HCT116 (cell line): Measurements from ENCODE around the gene FOXP1.

Experiments used
- ATF3 ChIP-seq: IDR thresholded peaks from 2 replicates; pipeline ENCODE4 v1.6.1; 2012
- CBX3 ChIP-seq: IDR thresholded peaks from 2 replicates; pipeline ENCODE4 v1.6.1; 2012; ENCODE audit warnings: low read depth
- CEBPB ChIP-seq: IDR thresholded peaks from 2 replicates; pipeline ENCODE4 v1.6.1; 2012; ENCODE audit warnings: low read depth
- CTCF ChIP-seq, 3 experiments: fragments of 200-600 bp in 1 of 3; sonication (generic) in 1 of 3; IDR thresholded peaks in 2 of 3; conservative IDR thresholded peaks in 1 of 3; 2 replicates each; pipeline ENCODE4 v1.5.1; 2012 to 2017; ENCODE audit warnings: low read depth in 2 of 3, low read length in 2 of 3, antibody characterized with exemption in 1 of 3, borderline replicate concordance in 1 of 3, control low read depth in 1 of 3, mild to moderate bottlenecking in 1 of 3, mixed read lengths in 1 of 3, mixed run types in 1 of 3, moderate library complexity in 1 of 3; ENCODE audit not compliant: insufficient read depth in 1 of 3
- EZH2 ChIP-seq: fragments of 200-600 bp; sonication (generic); IDR thresholded peaks from 2 replicates; pipeline ENCODE4 v1.6.1; 2017; ENCODE audit warnings: antibody characterized with exemption, mixed run types
- EZH2phosphoT487 ChIP-seq: fragments of 200-600 bp; IDR thresholded peaks from 2 replicates; pipeline ENCODE4 v1.6.1; 2018; ENCODE audit warnings: antibody characterized with exemption, borderline replicate concordance
- FOSL1 ChIP-seq: IDR thresholded peaks from 2 replicates; pipeline ENCODE4 v1.6.1; 2012; ENCODE audit warnings: low read depth
- JUND ChIP-seq: IDR thresholded peaks from 2 replicates; pipeline ENCODE4 v1.6.1; 2012
- MAX ChIP-seq: IDR thresholded peaks from 2 replicates; pipeline ENCODE4 v1.6.1; 2012
- POLR2A ChIP-seq: IDR thresholded peaks from 2 replicates; pipeline ENCODE4 v1.7.0; 2011; ENCODE audit warnings: borderline replicate concordance; ENCODE audit not compliant: insufficient read depth, insufficient read length; ENCODE audit errors: extremely low read depth
- POLR2AphosphoS5 ChIP-seq: IDR thresholded peaks from 2 replicates; pipeline ENCODE4 v1.6.1; 2011; ENCODE audit warnings: mild to moderate bottlenecking, low read depth, low read length, moderate library complexity
- REST ChIP-seq: IDR thresholded peaks from 2 replicates; pipeline ENCODE4 v1.6.1; 2012; ENCODE audit warnings: low read depth
- SP1 ChIP-seq: IDR thresholded peaks from 2 replicates; pipeline ENCODE4 v1.6.1; 2012; ENCODE audit warnings: low read depth
- ZBTB33 ChIP-seq: IDR thresholded peaks from 2 replicates; pipeline ENCODE4 v1.6.1; 2011; ENCODE audit warnings: mild to moderate bottlenecking, low read length, moderate library complexity; ENCODE audit not compliant: insufficient replicate concordance; ENCODE audit errors: extremely low read depth

GRCh38 chr3:71332813-71333212, 250.7 kb downstream of the FOXP1 start:
- TF ChIP-seq POLR2A (no peak), REST (no peak), EZH2 (no peak), CTCF (IDR thresholded peaks at IDR 0.05 in 2 of 3, conservative IDR thresholded peaks at IDR 0.05 in 1 of 3; ENCODE audit: borderline replicate concordance in 1 of 3, insufficient read depth in 1 of 3, low read depth in 2 of 3, low read length in 2 of 3) (no peak), MAX (no peak), ATF3 (no peak), ZBTB33 (no peak), SP1 (no peak), POLR2AphosphoS5 (no peak), EZH2phosphoT487 (no peak), CBX3 (no peak), JUND (no peak), CEBPB (no peak), FOSL1 (no peak)
